BLaER1 (cell line): ENCODE results near the gene SLC16A1.
"Not testable (repeated sequence)": the region's sequence is repeated elsewhere in the genome, so short reads cannot be mapped to it uniquely, and the experiment has no call there.

ENCODE experiments used
- H3K27ac ChIP-seq: shearing (Covaris generic); formaldehyde crosslinking; 2 replicates; pipeline ENCODE4 v1.8.1; 2022
- H3K27me3 ChIP-seq: shearing (Covaris generic); formaldehyde crosslinking; 2 replicates; pipeline ENCODE4 v1.8.1; 2022
- H3K36me3 ChIP-seq: shearing (Covaris generic); formaldehyde crosslinking; 2 replicates; pipeline ENCODE4 v1.8.1; 2022
- H3K4me1 ChIP-seq: shearing (Covaris generic); formaldehyde crosslinking; 2 replicates; pipeline ENCODE4 v1.8.1; 2022
- H3K4me2 ChIP-seq: shearing (Covaris generic); formaldehyde crosslinking; 2 replicates; pipeline ENCODE4 v1.8.1; 2022
- H3K4me3 ChIP-seq: shearing (Covaris generic); formaldehyde crosslinking; 2 replicates; pipeline ENCODE4 v1.8.1; 2022
- H3K9ac ChIP-seq: shearing (Covaris generic); formaldehyde crosslinking; 2 replicates; pipeline ENCODE4 v1.8.1; 2022
- H3K9me3 ChIP-seq: shearing (Covaris generic); formaldehyde crosslinking; 2 replicates; pipeline ENCODE4 v1.8.1; 2022
- H4K20me1 ChIP-seq: shearing (Covaris generic); formaldehyde crosslinking; 2 replicates; pipeline ENCODE4 v1.8.1; 2022
- Cebpa-rat ChIP-seq: shearing (Covaris generic); IDR thresholded peaks from 2 replicates; pipeline ENCODE4 v1.8.1; 2022

SLC16A1 gene

DNA sequence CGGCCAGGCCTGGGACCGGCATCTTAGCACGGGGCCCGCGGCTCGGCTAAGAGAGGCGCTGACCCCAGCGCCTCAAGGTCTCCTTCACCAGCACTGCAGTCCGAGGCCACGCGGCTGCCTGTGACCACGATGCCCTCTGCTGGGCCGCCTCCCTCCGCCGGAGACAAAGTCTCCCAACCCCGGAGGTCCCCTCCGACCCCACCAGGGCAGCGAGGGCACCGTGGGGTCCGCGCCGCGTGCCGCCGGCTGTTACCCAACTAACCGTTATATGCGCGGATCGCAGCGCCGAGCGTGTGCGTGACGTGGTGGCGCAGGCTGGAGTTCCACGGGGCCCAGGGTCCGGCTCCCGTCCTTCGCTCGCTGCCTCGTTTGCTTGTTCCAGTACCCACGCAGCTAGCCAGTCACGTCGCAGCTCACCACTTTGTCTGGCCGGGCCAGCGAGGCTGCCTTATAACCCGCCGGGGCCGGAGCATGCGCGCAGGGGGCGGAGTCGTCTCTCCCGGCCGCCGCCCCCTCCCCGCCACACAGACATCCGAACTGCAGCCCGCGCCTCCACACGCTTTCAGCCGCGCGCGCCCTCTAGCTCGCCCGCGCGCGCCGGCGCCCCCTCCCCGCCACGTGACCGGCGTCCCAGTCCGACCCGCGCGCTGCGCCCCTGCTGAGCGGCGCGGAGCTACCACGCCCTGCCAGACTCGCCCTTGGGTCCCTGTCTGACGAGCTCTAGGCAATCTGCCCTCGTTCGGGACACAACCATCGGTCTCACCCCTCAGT, at the start of gene SLC16A1:
Gene SLC16A1 (minus strand): TSS at position 424 of the 771 bp plus-strand sequence. CDS start 26,888 bp downstream, outside the sequence.
- Histone ChIP-seq H3K9me3 (no peaks in the 10 kb centered on the region), H3K4me2 (peak within 1 kb of the TSS; percentile 90), H4K20me1 (peaks cover 46% of the 10 kb centered on the region), H3K27ac (peak within 1 kb of the TSS; percentile 91), H3K4me1 (peaks cover 53% of the 10 kb centered on the region), H3K4me3 (peak within 1 kb of the TSS; percentile 84), H3K36me3 (peaks cover 16% of the 10 kb centered on the region), H3K27me3 (no peaks in the 10 kb centered on the region), H3K9ac (peak within 1 kb of the TSS; percentile 92)
- no peak for TF ChIP-seq Cebpa-rat

GRCh38 chr1:113003751-113004690, 48.0 kb upstream of the SLC16A1 start:
- no peak overlapping the region for H3K4me3 ChIP-seq
- H3K9ac ChIP-seq: no peak overlapping the region
- H3K4me2 ChIP-seq: no peak overlapping the region
- no peaks in the 10 kb centered on the region for H3K4me1 ChIP-seq
- no peaks in the 10 kb centered on the region for H4K20me1 ChIP-seq
- H3K36me3 ChIP-seq: peaks cover 56% of the 10 kb centered on the region
- TF ChIP-seq Cebpa-rat: no peak
- no peak overlapping the region for H3K27ac ChIP-seq
- H3K27me3 ChIP-seq: no peaks in the 10 kb centered on the region
- H3K9me3 ChIP-seq: no peaks in the 10 kb centered on the region

DNA sequence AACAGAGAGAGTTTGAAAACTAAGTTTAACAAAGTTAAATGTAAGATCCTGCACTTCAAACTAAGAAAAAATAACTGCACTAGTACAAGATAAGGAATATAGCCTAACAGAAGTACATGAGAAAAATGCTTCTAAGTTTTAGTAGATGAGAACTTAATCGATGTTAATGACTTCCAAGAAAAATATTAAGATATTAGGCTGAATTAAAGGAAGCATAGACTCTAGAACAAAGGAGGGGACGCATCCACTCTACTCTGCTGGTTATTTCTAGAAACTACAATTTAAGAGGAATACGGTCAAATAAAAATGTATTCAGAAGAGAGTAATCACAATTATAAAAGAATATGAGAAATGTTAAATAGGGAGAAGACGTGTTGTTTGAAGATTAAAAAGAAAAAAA, 46.3 kb upstream of the SLC16A1 start:
- Histone ChIP-seq H3K4me1 (no peaks in the 10 kb centered on the region), H3K27ac (no peak overlapping the region), H3K9me3 (no peaks in the 10 kb centered on the region), H4K20me1 (no peaks in the 10 kb centered on the region), H3K4me3 (no peak overlapping the region), H3K9ac (no peak overlapping the region), H3K4me2 (no peak overlapping the region), H3K27me3 (no peaks in the 10 kb centered on the region), H3K36me3 (peaks cover 62% of the 10 kb centered on the region)
- TF ChIP-seq Cebpa-rat: no peak

DNA sequence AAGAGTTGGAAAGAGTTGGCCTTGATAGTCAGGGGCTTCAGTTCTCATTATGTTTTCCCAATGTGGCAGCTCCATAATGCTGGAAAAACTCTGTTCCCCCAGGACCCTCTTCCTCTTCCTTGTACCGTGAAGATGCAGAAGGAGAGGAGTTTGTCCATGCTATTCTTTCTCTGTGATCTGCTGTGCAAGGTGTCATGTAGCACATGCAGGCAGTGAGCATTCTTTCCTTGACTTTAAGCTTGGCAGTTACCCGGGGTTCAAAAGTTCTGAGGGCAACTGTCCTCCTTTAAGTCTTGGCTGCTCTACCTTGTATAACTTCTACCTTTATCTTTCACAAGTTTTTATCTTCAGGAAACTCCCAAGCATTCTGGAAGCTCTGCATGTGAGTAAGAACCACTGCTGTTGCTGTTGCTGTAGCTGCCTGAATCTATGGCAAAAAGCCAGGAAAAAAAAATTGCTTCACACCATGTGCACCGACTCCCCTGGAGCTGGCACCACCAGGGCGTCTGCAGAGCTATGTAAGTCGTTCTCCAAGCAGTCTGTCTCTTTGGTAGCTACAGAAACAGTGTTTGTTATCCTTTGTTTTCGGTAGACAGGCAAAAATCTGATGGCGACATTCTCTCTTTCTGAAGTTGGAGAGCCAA, 42.7 kb upstream of the SLC16A1 start:
- no peaks in the 10 kb centered on the region for H3K9me3 ChIP-seq
- no peak overlapping the region for H3K4me2 ChIP-seq
- H3K9ac ChIP-seq: no peak overlapping the region
- H3K4me3 ChIP-seq: no peak overlapping the region
- TF ChIP-seq Cebpa-rat: no peak
- no peaks in the 10 kb centered on the region for H3K4me1 ChIP-seq
- no peaks in the 10 kb centered on the region for H4K20me1 ChIP-seq
- H3K36me3 ChIP-seq: peaks cover 63% of the 10 kb centered on the region
- H3K27me3 ChIP-seq: no peaks in the 10 kb centered on the region
- no peak overlapping the region for H3K27ac ChIP-seq

- Histone ChIP-seq H3K36me3 (peaks cover 53% of the 10 kb centered on the region), H3K4me2 (no peak overlapping the region), H3K27ac (no peak overlapping the region), H3K27me3 (no peaks in the 10 kb centered on the region), H3K9ac (no peak overlapping the region), H3K4me1 (no peaks in the 10 kb centered on the region), H3K9me3 (no peaks in the 10 kb centered on the region), H3K4me3 (no peak overlapping the region), H4K20me1 (no peaks in the 10 kb centered on the region)
- no peak for TF ChIP-seq Cebpa-rat
These were observed 41.8 kb upstream of the SLC16A1 start for GRCh38 chr1:112997781-112998180.

GRCh38 chr1:112995890-112996289, 39.9 kb upstream of the SLC16A1 start:
- no peaks in the 10 kb centered on the region for H4K20me1 ChIP-seq
- H3K27me3 ChIP-seq: no peaks in the 10 kb centered on the region
- H3K9me3 ChIP-seq: no peaks in the 10 kb centered on the region
- no peak overlapping the region for H3K9ac ChIP-seq
- peaks cover 48% of the 10 kb centered on the region for H3K36me3 ChIP-seq
- TF ChIP-seq Cebpa-rat: no peak
- no peaks in the 10 kb centered on the region for H3K4me1 ChIP-seq
- H3K4me3 ChIP-seq: no peak overlapping the region
- H3K4me2 ChIP-seq: no peak overlapping the region
- no peak overlapping the region for H3K27ac ChIP-seq

DNA sequence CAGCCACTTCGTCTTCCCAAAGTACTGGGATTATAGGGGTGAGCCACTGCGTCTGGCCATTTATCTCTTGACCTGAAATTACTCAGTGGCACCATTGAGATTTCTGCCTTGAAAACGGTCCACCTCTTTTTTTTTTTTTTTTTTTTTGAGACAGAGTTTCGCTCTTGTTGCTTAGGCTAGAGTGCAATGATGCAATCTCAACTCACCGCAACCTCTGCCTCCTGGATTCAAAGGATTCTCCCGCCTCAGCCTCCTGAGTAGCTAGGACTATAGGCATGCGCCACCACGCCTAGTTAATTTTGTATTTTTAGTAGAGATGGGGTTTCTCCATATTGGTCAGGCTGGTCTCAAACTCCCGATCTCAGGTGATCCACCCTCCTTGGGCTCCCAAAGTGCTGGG, 39.0 kb upstream of the SLC16A1 start:
- not testable (repeated sequence) for H3K4me3 ChIP-seq, H3K27me3 ChIP-seq, H4K20me1 ChIP-seq, H3K4me1 ChIP-seq, H3K4me2 ChIP-seq, H3K27ac ChIP-seq, H3K9ac ChIP-seq, H3K9me3 ChIP-seq
- peaks cover 46% of the 10 kb centered on the region for H3K36me3 ChIP-seq

GRCh38 chr1:112992780-112993179, 36.8 kb upstream of the SLC16A1 start:
- H3K9me3 ChIP-seq: no peaks in the 10 kb centered on the region
- no peaks in the 10 kb centered on the region for H4K20me1 ChIP-seq
- H3K36me3 ChIP-seq: peaks cover 24% of the 10 kb centered on the region
- no peak overlapping the region for H3K27ac ChIP-seq
- no peak for TF ChIP-seq Cebpa-rat
- H3K4me2 ChIP-seq: no peak overlapping the region
- H3K9ac ChIP-seq: no peak overlapping the region
- no peaks in the 10 kb centered on the region for H3K27me3 ChIP-seq
- H3K4me1 ChIP-seq: no peaks in the 10 kb centered on the region
- no peak overlapping the region for H3K4me3 ChIP-seq

DNA sequence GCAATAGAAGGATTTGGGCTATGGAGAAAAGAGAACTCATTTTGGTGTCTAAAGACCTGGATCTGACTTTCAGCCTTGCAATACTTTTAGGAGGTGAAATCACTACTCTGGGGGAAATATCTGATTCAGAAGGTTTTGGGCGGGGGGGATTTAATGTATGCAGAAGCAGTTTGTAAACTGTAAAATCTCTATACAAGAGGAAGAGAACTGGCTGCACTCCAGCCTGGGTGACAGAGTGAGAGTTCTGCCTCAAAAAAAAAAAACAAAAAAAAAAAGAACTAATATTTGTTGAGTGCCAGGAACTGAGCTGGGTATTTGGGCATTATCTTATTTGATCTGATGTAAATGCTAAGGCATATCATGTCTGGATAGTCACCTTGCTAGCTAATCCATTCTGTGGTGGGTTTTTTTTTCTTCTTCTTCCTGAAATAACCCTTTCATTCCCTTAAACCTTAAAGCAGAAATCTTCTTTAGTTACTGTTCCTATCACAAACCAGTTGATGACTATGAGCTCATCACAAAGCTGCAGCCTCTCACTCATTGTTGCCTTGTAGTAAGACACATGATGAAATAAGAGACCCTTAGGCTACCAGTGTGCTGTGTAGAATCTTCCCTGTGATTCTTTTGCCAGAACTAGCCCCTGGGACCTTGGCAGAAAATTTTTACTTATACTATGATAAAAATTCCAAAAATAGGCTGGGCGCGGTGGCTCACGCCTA, 35.6 kb upstream of the SLC16A1 start:
- Histone ChIP-seq H4K20me1 (no peaks in the 10 kb centered on the region), H3K36me3 (peaks cover 11% of the 10 kb centered on the region), H3K9ac (no peak overlapping the region), H3K27ac (no peak overlapping the region), H3K4me1 (no peaks in the 10 kb centered on the region), H3K4me2 (no peak overlapping the region), H3K27me3 (no peaks in the 10 kb centered on the region), H3K9me3 (no peaks in the 10 kb centered on the region), H3K4me3 (no peak overlapping the region)
- no peak for TF ChIP-seq Cebpa-rat
